GM19023 (cell line): ENCODE measurements around the gene H6PD.

Experiments used
- ATAC-seq: cut with Tn5 transposase; IDR thresholded peaks from one replicate; pipeline ENCODE4 v1.9.1; 2021; ENCODE audit warnings: mild to moderate bottlenecking, moderate library complexity; ENCODE audit not compliant: unreplicated experiment

The H6PD gene

DNA sequence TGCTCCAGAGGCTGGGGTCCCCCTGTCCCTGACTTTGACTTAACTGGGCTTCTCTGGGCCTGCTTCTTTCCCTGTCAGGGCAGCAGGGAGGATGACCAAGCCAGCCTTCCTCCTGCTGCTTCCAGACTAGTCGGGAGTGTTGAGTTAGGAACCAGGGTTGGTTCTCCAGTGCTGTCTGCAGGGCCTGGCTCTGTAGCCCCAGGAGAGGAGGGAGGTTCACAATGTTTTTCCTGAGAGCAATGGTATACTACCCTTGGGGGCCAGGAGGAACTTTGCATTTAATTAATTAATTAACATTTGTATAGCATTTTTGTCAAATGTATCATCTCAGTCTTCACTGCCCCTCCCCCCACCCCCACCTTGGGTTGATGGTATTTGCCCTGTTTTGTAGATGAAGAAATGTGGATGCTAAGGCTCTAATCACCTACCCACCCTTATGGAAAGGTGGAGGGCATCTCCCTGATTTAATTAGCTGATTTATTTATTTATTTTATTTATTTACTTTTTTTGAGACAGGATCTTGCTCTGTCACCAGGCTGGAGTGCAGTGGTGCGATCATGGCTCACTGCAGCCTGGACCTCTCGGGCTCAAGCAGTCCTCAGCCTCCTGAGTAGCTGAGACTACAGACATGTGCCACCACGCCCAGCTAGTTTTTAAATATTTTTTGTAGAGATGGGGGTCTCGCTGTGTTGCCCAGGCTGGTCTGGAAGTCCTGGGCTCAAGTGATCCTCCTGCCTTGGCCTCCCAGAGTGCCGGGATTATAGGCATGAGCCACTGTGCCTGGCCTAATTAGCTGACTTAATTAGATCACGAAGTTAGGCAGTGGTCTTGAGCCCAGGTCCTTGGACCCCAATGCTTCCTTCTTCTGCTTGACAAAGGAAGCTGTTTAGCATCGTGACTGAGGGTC is 6.6 kb downstream of the H6PD start:
- no peak for ATAC-seq

DNA sequence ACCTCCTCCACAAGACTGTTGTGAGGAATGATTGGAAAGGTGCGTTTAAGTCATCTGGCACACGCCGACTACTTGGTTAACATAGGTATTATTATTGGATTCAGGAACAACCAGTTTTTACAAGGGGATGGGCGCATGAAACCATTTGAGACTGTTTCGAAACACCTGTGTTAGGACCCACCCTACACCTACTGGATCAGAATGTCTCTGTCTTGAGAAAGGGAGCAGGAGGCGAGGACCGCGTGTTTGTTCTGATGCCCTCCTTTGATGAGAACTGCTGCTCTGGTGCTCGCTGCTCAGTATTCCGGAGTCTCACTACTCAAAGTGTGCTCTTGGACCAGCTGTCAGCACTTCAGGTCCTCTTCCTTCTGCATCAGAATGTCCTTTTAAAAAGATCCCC is 7.3 kb downstream of the H6PD start:
- ATAC-seq, result no peak

DNA sequence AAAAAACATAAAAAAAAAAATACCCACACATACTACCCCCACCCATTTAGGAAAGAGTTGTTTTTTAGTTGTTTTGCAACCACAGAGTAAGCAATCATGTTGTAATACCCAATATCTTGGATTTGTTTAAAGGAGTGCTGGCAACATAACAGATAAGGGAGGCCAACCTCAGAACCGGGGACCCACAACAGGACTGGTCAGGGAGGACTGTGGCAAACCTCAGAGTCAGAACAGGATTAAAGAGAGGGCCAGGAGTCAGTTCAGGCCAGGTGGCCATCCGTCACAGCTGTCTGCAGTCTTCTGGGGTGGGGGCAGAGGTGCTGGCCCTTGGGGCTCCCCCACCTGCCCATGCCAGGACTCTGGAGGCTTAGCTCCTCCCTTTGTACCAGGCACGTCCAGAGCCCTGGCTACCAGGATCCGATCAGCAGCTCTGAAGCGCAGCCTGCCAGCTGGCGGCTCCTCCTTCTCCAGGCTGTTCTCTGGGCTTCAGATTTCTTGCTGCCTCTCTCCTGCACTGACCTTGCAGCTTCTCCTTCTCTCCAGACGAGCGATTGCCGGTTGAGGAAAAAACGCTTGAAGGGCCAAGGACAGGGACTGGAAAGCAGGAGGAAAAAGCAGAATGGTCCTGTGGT is 7.9 kb downstream of the H6PD start:
- no peak for ATAC-seq

DNA sequence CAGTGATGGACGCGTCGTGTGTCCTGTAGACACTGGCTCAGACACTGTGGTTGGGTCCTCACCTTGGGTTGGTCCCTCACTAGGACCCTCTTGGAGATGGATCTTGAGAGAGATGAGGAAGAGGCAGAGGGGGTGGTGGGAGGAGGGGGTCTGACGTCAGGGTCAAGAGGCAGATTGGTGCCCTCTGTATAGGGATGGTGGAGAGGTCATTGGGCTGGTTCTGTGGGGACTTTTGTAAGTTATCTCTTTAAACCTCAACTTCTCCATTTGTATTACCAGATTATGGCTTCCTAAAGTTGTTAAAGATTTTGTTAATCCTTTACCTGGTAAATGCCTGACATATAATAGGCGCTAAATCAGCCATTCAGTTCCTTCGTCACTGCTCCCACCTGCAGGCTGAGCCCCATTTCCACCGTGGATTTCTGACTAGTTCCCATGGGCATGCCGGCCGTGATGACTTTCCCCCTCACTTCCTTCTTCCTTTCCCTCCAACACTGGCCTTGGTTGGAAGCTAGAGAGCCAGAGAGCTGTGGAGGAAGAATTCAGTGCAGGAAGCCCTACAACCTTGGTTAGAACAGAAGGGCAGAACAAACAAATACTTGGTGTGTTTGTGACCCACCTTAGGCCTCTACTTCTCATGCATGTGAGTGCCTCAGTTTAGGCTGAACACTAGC is 8.6 kb downstream of the H6PD start:
- ATAC-seq, result no peak

DNA sequence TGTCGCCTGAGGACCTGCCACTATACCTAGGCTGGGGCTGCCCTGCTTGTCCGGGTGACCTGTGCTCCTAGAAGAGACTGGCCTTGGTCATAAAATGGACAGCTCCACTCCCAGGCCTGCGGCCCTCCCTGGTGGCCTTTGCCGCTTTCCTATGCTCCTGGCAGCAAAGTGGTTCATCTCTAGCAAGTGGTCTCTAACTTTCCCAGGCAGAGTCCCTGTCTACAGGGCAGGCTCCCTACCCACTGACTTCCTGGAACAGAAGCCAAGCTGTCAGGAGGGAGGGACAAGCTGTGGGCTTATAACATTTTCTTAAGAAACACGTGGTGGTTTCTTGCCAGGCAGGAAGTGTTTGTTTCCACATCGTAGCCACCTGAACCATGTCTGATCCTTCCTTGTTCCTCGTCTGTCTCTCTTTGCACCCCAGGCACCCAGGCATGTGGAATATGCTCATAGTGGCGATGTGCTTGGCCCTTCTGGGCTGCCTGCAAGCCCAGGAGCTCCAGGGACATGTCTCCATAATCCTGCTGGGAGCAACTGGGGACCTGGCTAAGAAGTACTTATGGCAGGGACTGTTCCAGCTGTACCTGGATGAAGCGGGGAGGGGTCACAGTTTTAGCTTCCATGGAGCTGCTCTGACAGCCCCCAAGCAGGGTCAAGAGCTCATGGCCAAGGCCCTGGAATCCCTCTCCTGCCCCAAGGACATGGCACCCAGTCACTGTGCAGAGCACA is 10.1 kb downstream of the H6PD start:
- ATAC-seq, result no peak

DNA sequence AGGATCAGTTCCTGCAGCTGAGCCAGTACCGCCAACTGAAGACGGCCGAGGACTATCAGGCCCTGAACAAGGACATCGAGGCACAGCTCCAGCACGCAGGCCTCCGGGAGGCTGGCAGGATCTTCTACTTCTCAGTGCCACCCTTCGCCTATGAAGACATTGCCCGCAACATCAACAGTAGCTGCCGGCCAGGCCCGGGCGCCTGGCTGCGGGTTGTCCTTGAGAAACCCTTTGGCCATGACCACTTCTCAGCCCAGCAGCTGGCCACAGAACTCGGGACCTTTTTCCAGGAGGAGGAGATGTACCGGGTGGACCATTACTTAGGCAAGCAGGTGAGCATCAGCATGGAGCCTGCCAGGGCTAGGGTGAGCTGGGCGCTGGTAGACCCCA is 10.7 kb downstream of the H6PD start:
- ATAC-seq, result no peak

DNA sequence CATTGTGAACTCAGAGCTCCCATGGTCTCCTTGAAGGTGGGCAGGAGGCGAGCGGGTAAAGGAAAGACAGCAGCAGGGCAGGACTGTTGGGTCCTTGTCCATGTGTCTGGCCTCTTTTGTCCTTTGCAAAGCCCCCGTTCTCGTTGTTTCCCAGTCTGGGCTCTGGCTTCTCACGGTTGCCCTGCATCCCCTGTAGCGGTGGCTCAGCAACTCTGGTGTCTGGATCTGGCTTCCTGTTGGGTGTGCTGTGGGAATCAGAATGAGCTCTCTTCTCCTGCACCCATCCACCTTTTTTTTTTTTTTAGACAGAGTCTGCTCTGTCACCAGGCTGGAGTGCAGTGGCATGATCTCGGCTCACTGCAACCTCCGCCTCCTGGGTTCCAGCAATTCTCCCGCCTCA is 11.1 kb downstream of the H6PD start:
- ATAC-seq, result no peak

DNA sequence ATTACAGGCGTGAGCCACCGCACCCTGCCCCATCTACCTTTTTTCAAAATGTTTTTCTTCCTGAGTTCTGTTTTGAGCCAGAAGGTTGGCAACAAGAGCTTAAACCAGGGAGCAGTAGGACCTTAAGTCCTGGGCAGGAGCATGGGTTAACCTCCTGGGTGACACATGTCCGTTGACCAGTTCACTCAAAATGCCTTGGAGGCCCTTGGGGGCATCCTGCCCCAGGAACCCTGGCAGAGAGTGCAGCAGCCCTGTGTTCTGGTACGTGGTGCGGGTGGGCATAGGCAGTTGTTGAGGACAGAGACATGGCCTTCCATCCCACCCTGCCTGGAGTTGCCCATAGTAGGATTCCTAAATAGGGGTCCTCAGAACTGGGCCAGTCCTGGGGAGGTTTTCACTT is 11.6 kb downstream of the H6PD start:
- no peak for ATAC-seq

DNA sequence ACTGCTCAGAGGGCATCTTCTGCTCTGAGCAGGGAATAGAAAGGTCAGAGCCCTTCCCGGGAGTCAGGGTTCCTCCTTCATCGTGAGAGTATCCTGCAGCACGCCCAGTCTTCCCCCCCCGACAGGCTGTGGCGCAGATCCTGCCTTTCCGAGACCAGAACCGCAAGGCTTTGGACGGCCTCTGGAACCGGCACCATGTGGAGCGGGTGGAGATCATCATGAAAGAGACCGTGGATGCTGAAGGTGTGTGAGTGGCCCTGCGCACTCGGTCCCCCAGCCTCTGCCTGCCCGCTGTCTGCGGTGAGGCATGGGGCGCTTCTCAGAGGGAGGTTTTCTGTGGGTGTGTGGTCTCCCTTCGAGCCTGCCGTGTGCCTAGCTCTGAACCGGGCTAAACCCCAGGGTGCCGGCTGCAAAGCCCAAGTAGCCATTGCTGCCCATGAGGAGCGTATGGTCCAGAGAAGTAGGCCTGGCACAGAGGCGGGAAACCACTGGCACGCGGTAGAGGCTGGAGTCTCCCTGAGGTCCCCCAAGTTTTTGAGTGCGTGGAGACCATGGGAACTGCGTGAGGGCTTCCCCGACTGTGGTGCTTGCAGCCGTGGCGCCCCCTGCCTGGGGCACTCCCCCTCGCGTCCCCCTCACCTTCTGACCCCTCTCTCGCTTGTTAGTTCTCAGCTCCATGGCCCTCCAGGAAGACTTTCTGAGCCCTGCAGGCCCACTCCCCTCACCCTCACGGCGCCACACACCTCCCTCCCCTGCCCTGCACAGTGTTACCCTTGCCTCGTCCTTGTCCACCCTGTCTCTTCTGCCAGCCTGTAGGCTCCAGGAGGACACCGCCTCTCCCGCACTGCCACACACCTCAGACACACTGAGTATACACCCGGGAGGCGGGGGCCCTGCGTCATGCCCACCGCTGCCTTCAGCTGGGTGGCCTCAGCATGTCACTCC is 12.5 kb downstream of the H6PD start:
- ATAC-seq, result no peak

DNA sequence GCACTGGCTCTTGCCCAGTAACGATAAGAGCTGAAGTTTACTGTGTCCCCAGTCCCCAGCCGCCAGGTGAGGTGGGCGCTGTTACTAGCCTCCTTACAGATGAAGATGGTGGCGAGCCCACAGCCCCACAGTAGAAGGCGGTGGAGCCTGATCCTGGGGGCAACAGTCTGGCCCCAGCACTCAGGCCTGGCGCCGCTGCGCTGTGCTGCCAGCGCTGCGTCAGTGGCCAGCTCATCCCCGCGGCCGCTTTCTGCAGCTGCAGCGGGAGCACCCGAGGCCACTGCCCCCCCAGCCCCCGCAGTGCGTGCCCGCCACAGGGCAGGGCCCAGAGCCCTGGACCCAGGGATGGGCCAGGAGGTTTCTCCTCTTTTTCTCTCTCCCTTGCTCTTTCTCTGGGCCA is 13.3 kb downstream of the H6PD start:
- no peak for ATAC-seq

DNA sequence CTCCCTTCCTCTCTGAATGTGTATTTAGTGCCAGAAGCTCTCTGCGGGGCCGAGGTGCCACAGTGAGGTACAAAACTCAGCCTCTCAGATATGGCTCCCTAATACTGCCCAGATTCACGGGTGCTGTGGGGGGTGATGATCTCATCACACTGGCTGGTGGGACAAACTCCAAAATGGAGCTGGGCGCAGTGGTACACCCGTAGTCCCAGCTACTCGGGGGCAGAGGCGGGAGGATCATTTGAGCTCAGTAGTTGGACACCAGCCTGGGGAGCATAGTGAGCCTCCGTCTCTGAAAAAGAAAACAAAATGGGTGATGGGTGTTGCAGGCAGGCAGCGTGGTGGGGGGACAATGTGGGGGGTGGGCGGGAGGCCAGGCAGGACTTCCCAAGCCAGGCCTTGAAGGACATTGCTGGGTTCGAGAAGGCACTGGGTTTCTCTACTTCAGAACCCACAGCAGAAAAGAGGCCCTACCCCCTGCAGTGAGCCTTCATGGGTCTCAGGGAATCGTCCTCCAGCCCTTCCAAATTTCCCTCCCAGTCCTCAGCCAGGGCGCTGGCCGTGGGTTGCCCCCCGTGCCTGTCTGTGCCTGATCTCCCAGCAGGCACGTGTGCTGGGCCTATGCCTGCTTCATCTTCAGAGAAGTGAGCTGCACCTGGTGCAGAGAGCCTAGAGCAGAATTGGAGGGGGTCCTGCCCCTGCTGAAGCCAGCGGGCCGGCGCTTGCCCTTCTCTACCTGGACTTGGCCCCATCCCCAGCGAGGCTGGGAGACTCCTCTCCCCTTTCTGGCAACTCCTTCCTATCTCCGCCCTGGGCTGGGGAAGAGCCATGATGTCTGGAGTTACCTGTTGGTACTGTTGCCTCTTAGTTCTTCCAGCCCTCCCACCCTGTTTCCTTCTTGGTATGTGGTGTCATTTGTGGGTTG is 14.0 kb downstream of the H6PD start:
- ATAC-seq, result no peak

DNA sequence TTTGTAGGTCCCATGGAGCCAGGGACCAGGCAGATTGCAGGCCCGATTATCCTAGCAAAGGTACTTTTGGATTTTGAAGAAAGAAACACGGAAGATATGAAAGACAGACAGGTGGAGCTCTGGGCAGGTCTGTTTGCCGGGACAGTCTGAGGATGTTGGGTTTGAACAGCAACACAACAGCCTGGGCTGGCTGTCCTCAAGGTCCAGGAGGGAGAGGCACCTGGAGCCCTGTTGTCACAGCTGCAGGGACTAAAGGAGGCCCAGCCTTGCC is 14.6 kb downstream of the H6PD start:
- ATAC-seq, result no peak

DNA sequence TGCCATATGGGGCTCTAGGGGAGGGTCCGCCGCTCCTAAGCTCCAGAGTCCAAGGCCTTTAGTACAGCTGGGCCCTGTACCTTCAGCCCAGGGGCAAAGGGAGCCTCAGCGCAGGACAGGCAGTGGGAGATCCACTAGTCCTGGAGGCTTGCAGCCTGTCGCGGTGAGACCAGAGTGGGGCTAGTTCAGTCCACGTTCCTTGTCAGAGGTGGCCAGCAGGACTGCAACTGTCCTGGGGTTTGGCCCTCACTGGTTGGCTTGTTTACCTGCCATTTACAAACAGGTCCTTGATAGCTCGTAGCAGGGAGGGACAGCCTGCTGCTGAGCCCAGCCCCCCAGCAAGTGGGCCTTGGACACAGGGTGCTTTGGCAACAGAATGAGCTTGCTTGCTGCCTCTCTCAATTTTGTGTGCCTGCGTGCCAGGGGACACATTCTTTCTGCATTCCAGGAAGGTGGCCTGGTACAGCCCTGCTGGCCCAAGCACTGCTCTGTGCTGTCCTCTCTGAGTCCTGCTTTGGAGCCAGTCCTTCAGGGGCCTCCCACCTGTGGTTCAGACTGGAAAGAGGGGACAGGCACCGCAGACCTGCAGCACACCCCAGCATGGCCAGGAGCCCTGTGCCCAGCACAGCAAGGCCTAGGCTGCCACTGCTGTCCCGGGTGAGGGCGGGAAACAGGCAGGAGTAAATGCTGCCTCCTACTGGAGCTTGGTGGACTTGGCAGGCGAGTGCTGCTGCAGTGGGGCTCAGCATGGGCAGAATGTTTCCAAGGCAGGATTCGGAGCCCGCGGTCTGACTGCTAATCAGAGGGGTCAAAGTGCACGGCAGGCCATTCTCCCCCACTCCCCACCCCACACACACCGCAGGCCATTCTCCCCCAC is 15.2 kb downstream of the H6PD start:
- no peak for ATAC-seq

DNA sequence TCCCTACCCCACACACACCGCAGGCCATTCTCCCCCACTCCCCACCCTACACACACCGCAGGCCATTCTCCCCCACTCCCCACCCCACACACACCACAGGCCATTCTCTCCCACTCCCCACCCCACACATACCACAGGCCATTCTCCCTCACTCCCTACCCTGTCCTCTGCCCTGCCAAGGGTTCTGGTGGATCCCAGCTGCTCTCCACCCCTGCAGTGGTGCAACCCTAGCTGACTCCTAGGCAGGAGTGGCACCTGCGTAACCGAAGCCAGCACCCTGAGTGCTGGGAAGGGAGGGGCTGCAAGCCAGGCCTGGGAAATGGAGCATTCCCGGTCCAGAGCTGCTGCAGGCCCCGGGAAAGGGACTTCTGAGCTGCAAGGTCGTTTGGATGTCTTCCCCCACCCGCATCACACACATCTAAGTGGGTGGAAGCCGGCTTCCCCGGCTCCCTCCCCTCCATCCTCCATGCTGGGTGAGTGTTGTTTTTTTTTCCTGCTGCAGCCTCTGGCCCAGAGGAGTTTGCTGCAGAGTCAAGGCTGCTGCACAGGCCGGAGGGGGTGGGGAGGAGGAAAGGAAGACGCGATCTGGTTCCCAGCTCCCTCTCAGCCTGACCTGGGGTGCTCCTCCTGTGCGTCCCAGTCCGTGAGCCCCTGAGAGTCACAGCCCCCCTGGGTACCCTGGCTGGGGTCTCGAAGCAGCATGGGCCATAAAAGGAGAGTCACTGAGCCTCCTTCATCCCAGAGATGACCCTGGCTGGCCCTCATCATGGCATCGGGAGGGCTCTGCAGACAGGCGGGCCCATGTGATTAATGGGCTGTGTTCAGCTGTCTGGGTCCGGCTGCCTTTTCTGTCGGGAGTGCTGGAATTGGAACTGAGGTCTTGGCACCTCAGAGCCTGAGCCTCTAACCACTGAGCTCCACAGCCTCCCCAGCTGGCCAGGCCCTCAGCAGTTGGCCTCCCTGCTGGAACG is 16.1 kb downstream of the H6PD start:
- no peak for ATAC-seq

DNA sequence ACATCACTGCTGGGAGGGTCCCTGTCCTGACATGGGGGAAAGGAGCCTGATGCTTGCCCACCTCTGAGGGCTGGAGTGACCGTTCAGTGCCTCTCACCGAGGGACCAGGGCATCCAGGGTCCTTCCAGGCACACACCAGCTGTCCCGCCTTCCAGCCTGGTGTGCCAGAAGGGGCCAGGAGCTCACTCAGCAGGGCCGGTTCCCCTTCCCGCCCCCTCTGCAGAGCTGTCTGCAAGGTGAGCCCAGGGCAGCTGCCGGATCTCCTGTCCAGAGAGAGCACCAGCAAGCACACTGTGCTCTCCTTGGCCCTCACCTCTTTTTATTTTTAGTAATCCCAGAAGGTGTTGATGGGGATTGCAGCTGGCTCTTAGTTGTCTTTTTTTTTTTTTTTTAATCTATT is 16.9 kb downstream of the H6PD start:
- no peak for ATAC-seq

DNA sequence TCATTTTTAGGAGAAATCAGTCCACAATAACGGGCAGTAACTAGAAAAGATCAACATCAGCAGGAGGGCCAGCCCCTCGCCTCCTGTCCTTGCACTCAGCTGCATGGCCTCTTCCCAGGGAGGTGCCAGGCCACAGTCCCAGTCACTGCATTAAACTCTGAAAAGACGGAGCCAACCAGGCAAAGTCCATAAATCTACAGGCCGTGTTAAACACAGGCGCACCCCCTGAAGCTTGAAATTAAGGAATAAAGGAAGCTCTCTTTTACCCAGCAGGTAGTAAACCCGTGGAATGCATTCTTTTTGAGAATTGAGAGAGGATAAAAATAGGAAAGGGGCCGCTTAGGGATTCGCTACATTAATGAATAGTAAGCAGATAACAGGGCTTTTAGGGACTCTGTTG is 18.4 kb downstream of the H6PD start:
- no peak for ATAC-seq

DNA sequence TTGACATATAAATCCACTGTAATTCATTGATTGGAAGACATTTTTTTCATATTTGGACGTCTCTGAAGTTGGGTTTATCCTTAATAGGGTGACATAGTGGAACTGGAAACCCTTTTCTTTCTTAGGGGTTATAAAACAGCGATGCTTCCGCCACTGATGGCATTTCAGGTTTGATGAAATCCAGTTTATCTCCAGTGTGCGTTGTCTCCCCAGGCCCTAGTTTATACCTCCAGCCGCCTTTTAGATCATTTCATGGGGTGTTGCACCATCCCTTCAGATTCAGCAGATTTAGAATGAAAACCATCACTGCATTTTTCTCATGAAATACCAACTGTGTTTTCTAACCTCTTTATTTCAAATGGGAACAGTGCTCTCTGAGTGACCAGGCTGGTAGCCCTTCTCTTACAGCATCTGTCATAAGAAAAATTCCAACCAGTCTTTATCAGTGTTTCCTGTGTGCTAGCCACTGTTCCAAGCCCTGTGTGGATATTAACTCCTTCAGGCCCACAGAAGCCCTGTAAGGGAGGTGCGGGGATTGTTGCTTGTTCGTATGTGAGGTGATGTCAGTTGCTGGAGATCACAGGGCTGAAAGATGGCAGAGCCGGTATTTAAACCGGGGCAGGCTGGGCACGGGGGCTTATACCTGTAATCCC is 19.0 kb downstream of the H6PD start:
- no peak for ATAC-seq
